Hypothalamus (tissue), 51 donors: ENCODE results near the gene SNX19.

ENCODE experiments used
- DNase-seq, 51 donors: peaks; one replicate each; lab custom pipeline; 2025; lab: John Stamatoyannopoulos, UW

The SNX19 gene

GRCh38 chr11:130826572-130826971 lies 89.7 kb downstream of the SNX19 start:
- DNase-seq: no peak

- DNase-seq: no peak
Observed at GRCh38 chr11:130825983-130826382, 90.3 kb downstream of the SNX19 start.

- DNase-seq: no peak
Observed at GRCh38 chr11:130825561-130825960, 90.7 kb downstream of the SNX19 start.
